Colonic mucosa (tissue), 4 donors: ENCODE measurements around the gene GRK2. TPM values are rescaled to one million over a fixed set of nuclear protein-coding genes. Genes with fewer than 3 reads are reported as not detected.

Experiments
- DNase-seq: peaks from one replicate; pipeline ENCODE4 v3.0.0-alpha.2; 2020
- H3K27ac ChIP-seq: fragments of 200-600 bp; one replicate; pipeline ENCODE4 v1.8.0; 2021
- H3K27me3 ChIP-seq: fragments of 200-600 bp; one replicate; pipeline ENCODE4 v1.8.0; 2021
- H3K36me3 ChIP-seq: fragments of 200-600 bp; one replicate; pipeline ENCODE4 v1.8.0; 2021
- H3K4me1 ChIP-seq: fragments of 200-600 bp; one replicate; pipeline ENCODE4 v1.8.0; 2021; ENCODE audit warnings: mild to moderate bottlenecking
- H3K4me3 ChIP-seq: fragments of 200-600 bp; one replicate; pipeline ENCODE4 v1.8.0; 2021
- H3K9ac ChIP-seq, 2 donors: one replicate each; pipeline ENCODE4 v1.7.0; 2013; ENCODE audit warnings: control low read depth in 2 of 2, low read depth in 2 of 2, low read length in 2 of 2
- H3K9me3 ChIP-seq: fragments of 200-600 bp; one replicate; pipeline ENCODE4 v1.8.0; 2021
- intact Hi-C: fragments of 100-400 bp; cut with DNase I; formaldehyde crosslinking; loops from one replicate; pipeline ENCODE4 v1.14.1; 2022
- total RNA-seq, 2 donors: library from RNA; stranded (reverse); fragmentation: NEBNext Ultra II Directional in 1 of 2; extraction: Animal tissue kit (Norgen Biotek cat#: 25700) in 1 of 2; gene quantifications; one replicate each; pipeline ENCODE4 v1.2.1, GENCODE V29; 2021
- TF ChIP-seq, protein P1 (sequence below): fragments of 200-600 bp; IDR thresholded peaks from one replicate; pipeline ENCODE4 v1.8.0; 2022; ENCODE audit warnings: antibody characterized with exemption, mild to moderate bottlenecking
- donor health status: healthy.
- donor health status: DM: no; HTN: no; CAD: no.
- donor health status: DM: no; HTN: no; CAD: no.

The GRK2 gene
- total RNA-seq, 2 donors from 2014 or later: 108 to 137 TPM

DNA sequence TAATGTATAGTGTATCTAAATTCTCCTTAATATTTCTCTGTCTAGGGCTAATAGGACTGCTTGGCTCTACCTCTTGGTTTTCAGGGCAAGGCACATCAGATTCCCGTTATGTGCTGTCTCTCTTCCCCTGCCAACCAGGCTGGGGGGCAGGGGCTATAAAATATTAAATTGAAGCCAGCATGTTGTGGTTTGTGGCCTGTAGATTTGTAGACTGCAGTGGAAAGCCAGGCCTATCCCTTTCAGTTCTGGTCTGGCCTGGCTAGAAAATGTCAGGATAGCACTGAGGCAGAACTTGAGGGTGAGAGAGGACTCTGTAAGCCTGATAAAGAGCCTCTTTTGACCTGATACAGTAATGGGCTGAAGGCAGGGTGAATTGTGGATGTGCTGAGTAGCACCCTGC lies 14.4 kb upstream of the GRK2 start:
- Histone ChIP-seq H3K27ac (no peak overlapping the region), H3K9me3 (no peaks in the 10 kb centered on the region), H3K4me3 (no peak overlapping the region), H3K36me3 (peaks cover 61% of the 10 kb centered on the region), H3K9ac (no peak overlapping the region), H3K27me3 (no peaks in the 10 kb centered on the region), H3K4me1 (no peaks in the 10 kb centered on the region)
- TF ChIP-seq, protein P1, sequence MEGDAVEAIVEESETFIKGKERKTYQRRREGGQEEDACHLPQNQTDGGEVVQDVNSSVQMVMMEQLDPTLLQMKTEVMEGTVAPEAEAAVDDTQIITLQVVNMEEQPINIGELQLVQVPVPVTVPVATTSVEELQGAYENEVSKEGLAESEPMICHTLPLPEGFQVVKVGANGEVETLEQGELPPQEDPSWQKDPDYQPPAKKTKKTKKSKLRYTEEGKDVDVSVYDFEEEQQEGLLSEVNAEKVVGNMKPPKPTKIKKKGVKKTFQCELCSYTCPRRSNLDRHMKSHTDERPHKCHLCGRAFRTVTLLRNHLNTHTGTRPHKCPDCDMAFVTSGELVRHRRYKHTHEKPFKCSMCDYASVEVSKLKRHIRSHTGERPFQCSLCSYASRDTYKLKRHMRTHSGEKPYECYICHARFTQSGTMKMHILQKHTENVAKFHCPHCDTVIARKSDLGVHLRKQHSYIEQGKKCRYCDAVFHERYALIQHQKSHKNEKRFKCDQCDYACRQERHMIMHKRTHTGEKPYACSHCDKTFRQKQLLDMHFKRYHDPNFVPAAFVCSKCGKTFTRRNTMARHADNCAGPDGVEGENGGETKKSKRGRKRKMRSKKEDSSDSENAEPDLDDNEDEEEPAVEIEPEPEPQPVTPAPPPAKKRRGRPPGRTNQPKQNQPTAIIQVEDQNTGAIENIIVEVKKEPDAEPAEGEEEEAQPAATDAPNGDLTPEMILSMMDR: no peak
- intact Hi-C loops: no loop called here
- DNase-seq: no peak

DNA sequence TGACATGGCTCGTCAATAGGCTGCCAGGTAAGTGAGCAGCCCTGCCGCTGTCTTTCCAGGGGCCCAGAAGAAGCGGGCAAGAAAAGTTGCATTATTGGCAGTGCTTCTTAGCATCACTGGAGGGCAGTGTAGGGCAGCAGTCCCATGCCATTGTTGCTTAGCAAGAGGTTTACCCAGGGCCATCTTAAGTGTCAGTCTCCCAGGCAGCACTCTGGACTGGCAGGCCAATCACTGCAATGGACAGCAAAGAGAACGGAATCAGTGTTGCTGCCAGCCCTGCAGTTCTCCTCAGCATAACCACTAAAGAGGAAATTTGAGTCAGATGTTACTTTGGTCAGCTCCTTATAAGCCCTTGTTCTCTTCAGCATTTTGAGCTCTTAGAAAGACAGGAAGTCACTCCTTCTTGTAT lies 13.4 kb upstream of the GRK2 start:
- H3K27me3 ChIP-seq: no peaks in the 10 kb centered on the region
- H3K4me1 ChIP-seq: no peaks in the 10 kb centered on the region
- H3K36me3 ChIP-seq: peaks cover 54% of the 10 kb centered on the region
- no peak for DNase-seq
- intact Hi-C loops: no loop called here
- no peaks in the 10 kb centered on the region for H3K9me3 ChIP-seq
- H3K4me3 ChIP-seq: no peak overlapping the region
- no peak overlapping the region for H3K9ac ChIP-seq
- no peak overlapping the region for H3K27ac ChIP-seq
- TF ChIP-seq, protein P1: no peak

DNA sequence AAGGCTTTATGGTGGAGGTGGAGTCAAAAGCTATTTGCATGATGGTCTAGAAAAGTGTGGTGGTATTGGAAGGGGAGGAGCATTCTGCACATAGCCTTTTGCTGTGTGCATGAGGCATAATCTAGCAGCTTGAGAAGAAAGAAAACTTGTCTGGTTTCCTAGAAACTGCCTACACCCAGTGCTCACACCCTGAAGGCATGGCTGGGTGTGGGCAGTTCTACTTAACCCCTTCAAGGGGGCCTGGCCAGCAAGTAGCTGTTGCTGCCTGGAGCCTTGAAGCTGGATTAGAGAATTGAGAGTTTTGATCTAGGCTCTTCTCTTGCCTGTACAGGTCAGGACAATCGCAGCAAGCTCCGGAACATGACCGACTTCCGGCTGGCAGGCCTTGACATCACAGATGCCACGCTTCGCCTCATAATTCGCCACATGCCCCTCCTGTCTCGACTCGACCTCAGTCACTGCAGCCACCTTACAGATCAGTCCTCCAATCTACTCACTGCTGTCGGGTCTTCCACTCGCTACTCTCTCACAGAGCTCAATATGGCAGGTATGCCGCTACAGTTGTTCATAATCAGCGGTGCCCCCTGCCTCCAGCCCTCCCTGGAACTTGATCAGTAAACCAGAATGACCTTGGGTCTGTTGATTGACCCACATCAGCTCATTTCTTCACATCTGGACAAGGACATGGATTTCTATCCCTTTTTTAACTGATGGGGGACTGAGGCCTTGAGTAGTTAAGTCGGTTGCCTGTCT lies 12.2 kb upstream of the GRK2 start:
- no peak overlapping the region for H3K27ac ChIP-seq

DNA sequence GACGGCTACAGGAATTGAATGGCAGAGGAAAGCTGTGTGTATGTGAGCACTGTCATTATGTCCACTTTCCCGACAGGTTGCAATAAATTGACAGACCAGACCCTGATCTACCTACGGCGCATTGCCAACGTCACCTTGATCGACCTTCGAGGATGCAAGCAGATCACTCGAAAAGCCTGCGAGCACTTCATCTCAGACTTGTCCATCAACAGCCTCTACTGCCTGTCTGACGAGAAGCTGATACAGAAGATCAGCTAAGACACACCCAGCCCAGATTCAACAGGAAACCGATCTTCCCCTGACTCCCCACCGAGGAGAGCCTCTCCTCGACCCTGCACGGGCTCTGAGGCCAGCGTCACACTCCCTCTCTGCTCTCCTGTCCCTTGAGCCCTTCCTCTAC lies 11.5 kb upstream of the GRK2 start:
- TF ChIP-seq, protein P1: no peak
- H3K4me1 ChIP-seq: no peaks in the 10 kb centered on the region

More for the DNA sequence above, 12.2 kb upstream of the GRK2 start:
- Histone ChIP-seq H3K4me3 (no peak overlapping the region), H3K9me3 (no peaks in the 10 kb centered on the region), H3K27me3 (no peaks in the 10 kb centered on the region), H3K36me3 (peaks cover 42% of the 10 kb centered on the region), H3K4me1 (no peaks in the 10 kb centered on the region), H3K9ac (no peak overlapping the region)
- DNase-seq: no peak
- intact Hi-C loops: no loop called here
- TF ChIP-seq, protein P1: no peak

GRCh38 chr11:67255353-67255752 lies 10.9 kb upstream of the GRK2 start:
- H3K27me3 ChIP-seq: no peaks in the 10 kb centered on the region
- no peaks in the 10 kb centered on the region for H3K4me1 ChIP-seq
- H3K9ac ChIP-seq: no peak overlapping the region
- H3K27ac ChIP-seq: no peak overlapping the region
- intact Hi-C loops: no loop called here
- DNase-seq: no peak
- H3K9me3 ChIP-seq: no peaks in the 10 kb centered on the region
- peaks cover 31% of the 10 kb centered on the region for H3K36me3 ChIP-seq
- no peak overlapping the region for H3K4me3 ChIP-seq
- TF ChIP-seq, protein P1: no peak

More for the DNA sequence above, 11.5 kb upstream of the GRK2 start:
- Histone ChIP-seq H3K9me3 (no peaks in the 10 kb centered on the region), H3K9ac (no peak overlapping the region), H3K36me3 (peaks cover 36% of the 10 kb centered on the region), H3K27ac (no peak overlapping the region), H3K27me3 (no peaks in the 10 kb centered on the region), H3K4me3 (no peak overlapping the region)
- DNase-seq: no peak
- intact Hi-C loops: no loop called here
